CD4-positive, alpha-beta T cell (primary cell): ENCODE data around the gene ZNF783. TPM values are rescaled to one million over a fixed set of nuclear protein-coding genes. Genes with fewer than 3 reads are reported as not detected.
A peak's percentile ranks its signal among the peaks of the same experiment; 100 is the strongest.

Experiments used
- ATAC-seq: fragments of 200-7000 bp; cut with Tn5 transposase; one replicate; pipeline ENCODE4 v1.10.0; 2022; ENCODE audit warnings: mild to moderate bottlenecking; ENCODE audit not compliant: poor library complexity
- CTCF ChIA-PET: fragments of 350-600 bp; sonication (Branson Sonifier 250); formaldehyde crosslinking; loops from one replicate; lab custom pipeline; 2021; ENCODE audit warnings: antibody characterized with exemption, inconsistent platforms; lab: Charles Lee
- POLR2A ChIA-PET: fragments of 350-600 bp; sonication (Branson Sonifier 250); formaldehyde crosslinking; loops from one replicate; lab custom pipeline; 2021; ENCODE audit warnings: antibody characterized with exemption, inconsistent platforms; lab: Charles Lee
- DNase-seq, 14 experiments: peaks; one replicate each; pipeline ENCODE4 v3.0.0-alpha.2; 2013 to 2020; ENCODE audit warnings: mixed read lengths in 2 of 14
- H3K27ac ChIP-seq, 2 donors: one replicate each; pipeline versions ENCODE4 v1.5.1 to v1.7.0; 2013; ENCODE audit warnings: low read length in 2 of 2, low read depth in 1 of 2, mild to moderate bottlenecking in 1 of 2
- H3K27me3 ChIP-seq, 2 experiments: 1 replicate in 1 of 2; 2 replicates in 1 of 2; pipeline versions ENCODE4 v1.6.1 to v1.7.0; 2013; ENCODE audit warnings: low read length in 2 of 2, control low read depth in 1 of 2, mild to moderate bottlenecking in 1 of 2, moderate library complexity in 1 of 2; ENCODE audit not compliant: insufficient read depth in 2 of 2, control insufficient read depth in 1 of 2
- H3K36me3 ChIP-seq: one replicate; pipeline ENCODE4 v1.6.1; 2013; ENCODE audit warnings: low read length, control low read depth; ENCODE audit not compliant: insufficient read depth
- H3K4me1 ChIP-seq: one replicate; pipeline ENCODE4 v1.6.1; 2013; ENCODE audit warnings: low read length, control low read depth; ENCODE audit not compliant: insufficient read depth
- H3K4me3 ChIP-seq: one replicate; pipeline ENCODE4 v1.5.1; 2013; ENCODE audit warnings: mild to moderate bottlenecking, low read length, moderate library complexity
- H3K9me3 ChIP-seq, 2 experiments: 1 replicate in 1 of 2; 2 replicates in 1 of 2; pipeline versions ENCODE4 v1.6.1 to v1.7.0; 2013; ENCODE audit warnings: low read length in 2 of 2, mild to moderate bottlenecking in 2 of 2, control low read depth in 1 of 2, moderate library complexity in 1 of 2; ENCODE audit not compliant: control insufficient read depth in 1 of 2, insufficient read depth in 1 of 2
- H3K27ac Mint-ChIP-seq: one replicate; pipeline ENCODE4 v1.8.0; 2020; ENCODE audit warnings: mixed read lengths
- H3K27me3 Mint-ChIP-seq: one replicate; pipeline ENCODE4 v1.8.0; 2021; ENCODE audit warnings: mixed read lengths
- H3K36me3 Mint-ChIP-seq: one replicate; pipeline ENCODE4 v1.8.0; 2021; ENCODE audit warnings: low read depth, mixed read lengths
- H3K4me1 Mint-ChIP-seq: one replicate; pipeline ENCODE4 v1.8.0; 2021; ENCODE audit warnings: low read depth, mixed read lengths
- H3K4me3 Mint-ChIP-seq: one replicate; pipeline ENCODE4 v1.8.0; 2020; ENCODE audit warnings: mild to moderate bottlenecking, mixed read lengths
- H3K9me3 Mint-ChIP-seq: one replicate; pipeline ENCODE4 v1.8.0; 2020; ENCODE audit warnings: mixed read lengths
- CTCF ChIP-seq: fragments of 200-600 bp; IDR thresholded peaks from one replicate; pipeline ENCODE4 v1.8.0; 2022; ENCODE audit warnings: antibody characterized with exemption, mild to moderate bottlenecking
- intact Hi-C, 2 experiments: fragments of 100-400 bp; cut with DNase I in 1 of 2; cut with micrococcal nuclease in 1 of 2; formaldehyde crosslinking; loops; one replicate each; pipeline versions ENCODE4 v1.15.1 to v1.9.0; 2023 to 2025; cut with DNase I, micrococcal nuclease
- total RNA-seq, 174 experiments: library from RNA in 2 of 174; stranded (reverse) in 2 of 174; gene quantifications; one replicate each; pipeline ENCODE4 v1.2.3 and lab custom pipeline; 2021 to 2026

Gene ZNF783
- total RNA-seq, 2 experiments from 2014 or later, result 27.6 to 29.0 TPM

- no peaks in the 10 kb centered on the region for H3K9me3 ChIP-seq
- Mint-ChIP-seq H3K4me1 (peaks cover 1% of the 10 kb centered on the region), H3K9me3 (no peaks in the 10 kb centered on the region), H3K27ac (no peak overlapping the region), H3K36me3 (no peaks in the 10 kb centered on the region), H3K4me3 (no peak overlapping the region), H3K27me3 (peaks cover 24% of the 10 kb centered on the region)
- H3K4me1 ChIP-seq, result peaks cover 2% of the 10 kb centered on the region
- CTCF ChIA-PET, result no interaction called here
- POLR2A ChIA-PET, result no interaction called here
- ATAC-seq (no peak), DNase-seq (no peak)
- no peaks in the 10 kb centered on the region for H3K27me3 ChIP-seq
- H3K4me3 ChIP-seq, result no peak overlapping the region
- TF ChIP-seq CTCF, result no peak
- no peaks in the 10 kb centered on the region for H3K36me3 ChIP-seq
- H3K27ac ChIP-seq, result no peak overlapping the region
- intact Hi-C loops, result no loop called here
Observed at GRCh38 chr7:149316606-149317005, 54.6 kb downstream of the ZNF783 start.

- Mint-ChIP-seq H3K4me3 (no peak overlapping the region), H3K4me1 (peaks cover 10% of the 10 kb centered on the region), H3K9me3 (no peaks in the 10 kb centered on the region), H3K36me3 (no peaks in the 10 kb centered on the region), H3K27me3 (peaks cover 24% of the 10 kb centered on the region), H3K27ac (no peak overlapping the region)
- Histone ChIP-seq H3K27ac (no peak overlapping the region), H3K4me1 (peaks cover 6% of the 10 kb centered on the region), H3K36me3 (no peaks in the 10 kb centered on the region), H3K27me3 (no peaks in the 10 kb centered on the region), H3K9me3 (no peaks in the 10 kb centered on the region), H3K4me3 (no peak overlapping the region)
- ChIA-PET POLR2A (interaction anchor here (0.7 kb wide), 1 partner anchor 68 kb away, joined by 3 read pairs; no protein-coding TSS in a partner anchor), CTCF (no interaction called here)
- intact Hi-C loops, result no loop called here
- ATAC-seq, result no peak
- TF ChIP-seq CTCF, result no peak
- no peak for DNase-seq
Observed at GRCh38 chr7:149317496-149317895, 55.5 kb downstream of the ZNF783 start.

GRCh38 chr7:149317986-149318672 lies 56.1 kb downstream of the ZNF783 start:
- Mint-ChIP-seq H3K27ac (no peak overlapping the region), H3K36me3 (no peaks in the 10 kb centered on the region), H3K27me3 (peaks cover 24% of the 10 kb centered on the region), H3K9me3 (no peaks in the 10 kb centered on the region), H3K4me1 (peaks cover 10% of the 10 kb centered on the region), H3K4me3 (no peak overlapping the region)
- H3K27ac ChIP-seq, result no peak overlapping the region
- ChIA-PET CTCF (no interaction called here), POLR2A (no interaction called here)
- no peaks in the 10 kb centered on the region for H3K36me3 ChIP-seq
- ATAC-seq (no peak), DNase-seq (peak in 1 of 14 experiments; percentile 7)
- TF ChIP-seq CTCF, result no peak
- H3K9me3 ChIP-seq, result no peaks in the 10 kb centered on the region
- no peaks in the 10 kb centered on the region for H3K27me3 ChIP-seq
- H3K4me1 ChIP-seq, result peaks cover 6% of the 10 kb centered on the region
- intact Hi-C loops, result no loop called here
- H3K4me3 ChIP-seq, result no peak overlapping the region
